GM23338 (cell line): ENCODE results near the gene CDH5. TPM values are rescaled to one million over a fixed set of nuclear protein-coding genes. Genes with fewer than 3 reads are reported as not detected.

ENCODE experiments used
- ATAC-seq: fragments of 200-7000 bp; cut with Tn5 transposase; 3 replicates; pipeline ENCODE4 v1.9.1; 2020
- DNase-seq: peaks from one replicate; pipeline ENCODE4 v3.0.0-alpha.2; 2015; ENCODE audit warnings: low spot score
- H2AFZ ChIP-seq: fragments of 200-600 bp; sonication (generic); 2 replicates; pipeline ENCODE4 v1.8.0; 2016; ENCODE audit warnings: antibody characterized with exemption, mild to moderate bottlenecking, moderate library complexity
- H3F3A ChIP-seq: fragments of 200-600 bp; sonication (generic); replicated peaks from 2 replicates; pipeline ENCODE4 v1.8.0; 2017; ENCODE audit warnings: antibody characterized with exemption, mixed run types, low read depth
- H3K27ac ChIP-seq: fragments of 200-600 bp; sonication (generic); 2 replicates; pipeline ENCODE4 v1.6.1; 2016; ENCODE audit warnings: low read depth
- H3K27me3 ChIP-seq: fragments of 200-600 bp; sonication (generic); 2 replicates; pipeline ENCODE4 v1.8.0; 2016; ENCODE audit warnings: mild to moderate bottlenecking, mixed run types, moderate library complexity; ENCODE audit not compliant: insufficient read depth
- H3K36me3 ChIP-seq: fragments of 200-600 bp; sonication (generic); 2 replicates; pipeline ENCODE4 v1.8.0; 2016; ENCODE audit warnings: mild to moderate bottlenecking; ENCODE audit not compliant: insufficient read depth
- H3K4me1 ChIP-seq: fragments of 200-600 bp; sonication (generic); 2 replicates; pipeline ENCODE4 v1.8.0; 2016; ENCODE audit warnings: mild to moderate bottlenecking, moderate library complexity; ENCODE audit not compliant: insufficient read depth
- H3K4me2 ChIP-seq: fragments of 200-600 bp; sonication (generic); 2 replicates; pipeline ENCODE4 v1.7.1; 2017; ENCODE audit warnings: mixed run types
- H3K4me3 ChIP-seq: fragments of 200-600 bp; sonication (generic); 2 replicates; pipeline ENCODE4 v1.6.1; 2016; ENCODE audit warnings: mixed run types
- H3K79me2 ChIP-seq: fragments of 200-600 bp; sonication (generic); replicated peaks from 2 replicates; pipeline ENCODE4 v1.8.0; 2017; ENCODE audit warnings: mild to moderate bottlenecking; ENCODE audit not compliant: insufficient read depth
- H3K9me2 ChIP-seq: fragments of 200-600 bp; sonication (generic); 2 replicates; pipeline ENCODE4 v1.8.0; 2017; ENCODE audit not compliant: insufficient read depth
- H4K20me1 ChIP-seq: fragments of 200-600 bp; sonication (generic); replicated peaks from 2 replicates; pipeline ENCODE4 v1.8.0; 2017; ENCODE audit warnings: mild to moderate bottlenecking; ENCODE audit not compliant: insufficient read depth
- H3K27ac Mint-ChIP-seq: 2 replicates; pipeline ENCODE4 v1.8.0; 2020; ENCODE audit warnings: inconsistent platforms, mild to moderate bottlenecking, moderate library complexity, mixed read lengths
- H3K27me3 Mint-ChIP-seq: 3 replicates; pipeline ENCODE4 v1.8.0; 2022; ENCODE audit warnings: low read depth, mild to moderate bottlenecking, moderate library complexity, mixed read lengths, inconsistent platforms; ENCODE audit not compliant: insufficient read depth, poor library complexity
- H3K36me3 Mint-ChIP-seq: 3 replicates; pipeline ENCODE4 v1.8.0; 2021; ENCODE audit warnings: low read depth, mild to moderate bottlenecking, inconsistent platforms, moderate library complexity, mixed read lengths
- H3K4me1 Mint-ChIP-seq: 3 replicates; pipeline ENCODE4 v1.8.0; 2020; ENCODE audit warnings: mild to moderate bottlenecking, inconsistent platforms, mixed read lengths
- H3K4me3 Mint-ChIP-seq: 3 replicates; pipeline ENCODE4 v1.8.0; 2021; ENCODE audit warnings: moderate library complexity, mild to moderate bottlenecking, inconsistent platforms, mixed read lengths
- H3K9me3 Mint-ChIP-seq: 3 replicates; pipeline ENCODE4 v1.8.0; 2020; ENCODE audit warnings: moderate library complexity, mild to moderate bottlenecking, inconsistent platforms, mixed read lengths
- CREB1 ChIP-seq: fragments of 250-450 bp; sonication (Bioruptor Pico); IDR thresholded peaks from 2 replicates; pipeline ENCODE4 v1.5.0; 2020; ENCODE audit warnings: low read depth, mild to moderate bottlenecking, moderate library complexity
- EZH2 ChIP-seq: fragments of 200-600 bp; sonication (generic); IDR thresholded peaks from one replicate; pipeline ENCODE4 v1.8.0; 2017; ENCODE audit warnings: antibody characterized with exemption, mild to moderate bottlenecking, low read depth; ENCODE audit not compliant: unreplicated experiment
- EZH2phosphoT487 ChIP-seq: fragments of 200-600 bp; sonication (generic); IDR thresholded peaks from one replicate; pipeline ENCODE4 v1.8.1; 2018; ENCODE audit warnings: antibody characterized with exemption; ENCODE audit not compliant: unreplicated experiment
- JUNB ChIP-seq: IDR thresholded peaks from one replicate; pipeline ENCODE4 v1.6.1; 2016; ENCODE audit warnings: antibody characterized with exemption; ENCODE audit not compliant: unreplicated experiment
- NANOG ChIP-seq: IDR thresholded peaks from 2 replicates; pipeline ENCODE4 v1.6.1; 2016; ENCODE audit warnings: antibody characterized with exemption, borderline replicate concordance
- POLR2AphosphoS5 ChIP-seq: IDR thresholded peaks from 2 replicates; pipeline ENCODE4 v1.6.1; 2016; ENCODE audit warnings: antibody characterized with exemption, low read depth
- STAT1 ChIP-seq: IDR thresholded peaks from one replicate; pipeline ENCODE4 v1.6.1; 2016; ENCODE audit warnings: antibody characterized with exemption; ENCODE audit not compliant: unreplicated experiment
- ZNF114 ChIP-seq: fragments of 250-450 bp; sonication (Bioruptor Pico); IDR thresholded peaks from 2 replicates; pipeline ENCODE4 v1.5.0; 2020; ENCODE audit warnings: mild to moderate bottlenecking, moderate library complexity
- ZNF331 ChIP-seq: fragments of 250-450 bp; sonication (Bioruptor Pico); IDR thresholded peaks from 2 replicates; pipeline ENCODE4 v1.5.0; 2020; ENCODE audit warnings: low read depth, mild to moderate bottlenecking, moderate library complexity
- polyA plus RNA-seq: library from polyadenylated mRNA; unstranded; fragments of >200 nt; fragmentation: Nextera tagmentation; extraction: Ambion mirVana; gene quantifications from 2 replicates; pipeline ENCODE4 v1.2.1, GENCODE V29; 2016
- total RNA-seq: library from RNA; depleted of rRNA; stranded (reverse); fragments of >200 nt; shearing (Covaris generic); gene quantifications from 2 replicates; pipeline ENCODE4 v1.2.3, GENCODE V29; 2014
- TF ChIP-seq, protein P1 (sequence below): IDR thresholded peaks from one replicate; pipeline ENCODE4 v1.6.1; 2018; ENCODE audit warnings: antibody characterized with exemption; ENCODE audit not compliant: unreplicated experiment
- TF ChIP-seq, protein P2 (sequence below): IDR thresholded peaks from 2 replicates; pipeline ENCODE4 v1.6.1; 2016; ENCODE audit warnings: antibody characterized with exemption
- TF ChIP-seq, protein P3 (sequence below): fragments of 250-450 bp; sonication (Bioruptor Pico); IDR thresholded peaks from 2 replicates; pipeline ENCODE4 v1.5.0; 2020; ENCODE audit warnings: mild to moderate bottlenecking, moderate library complexity
- TF ChIP-seq, protein P4 (sequence below), 2 experiments: fragments of 200-600 bp in 1 of 2; sonication (generic) in 1 of 2; conservative IDR thresholded peaks; 2 replicates each; pipeline versions ENCODE4 v1.5.1 to v1.6.1; 2016 to 2017; ENCODE audit warnings: antibody characterized with exemption in 2 of 2, low read depth in 2 of 2, mild to moderate bottlenecking in 2 of 2, moderate library complexity in 1 of 2

Gene CDH5
- total and polyA plus RNA-seq, 2 experiments from 2014 or later: 0.18 TPM; not detected in 1

DNA sequence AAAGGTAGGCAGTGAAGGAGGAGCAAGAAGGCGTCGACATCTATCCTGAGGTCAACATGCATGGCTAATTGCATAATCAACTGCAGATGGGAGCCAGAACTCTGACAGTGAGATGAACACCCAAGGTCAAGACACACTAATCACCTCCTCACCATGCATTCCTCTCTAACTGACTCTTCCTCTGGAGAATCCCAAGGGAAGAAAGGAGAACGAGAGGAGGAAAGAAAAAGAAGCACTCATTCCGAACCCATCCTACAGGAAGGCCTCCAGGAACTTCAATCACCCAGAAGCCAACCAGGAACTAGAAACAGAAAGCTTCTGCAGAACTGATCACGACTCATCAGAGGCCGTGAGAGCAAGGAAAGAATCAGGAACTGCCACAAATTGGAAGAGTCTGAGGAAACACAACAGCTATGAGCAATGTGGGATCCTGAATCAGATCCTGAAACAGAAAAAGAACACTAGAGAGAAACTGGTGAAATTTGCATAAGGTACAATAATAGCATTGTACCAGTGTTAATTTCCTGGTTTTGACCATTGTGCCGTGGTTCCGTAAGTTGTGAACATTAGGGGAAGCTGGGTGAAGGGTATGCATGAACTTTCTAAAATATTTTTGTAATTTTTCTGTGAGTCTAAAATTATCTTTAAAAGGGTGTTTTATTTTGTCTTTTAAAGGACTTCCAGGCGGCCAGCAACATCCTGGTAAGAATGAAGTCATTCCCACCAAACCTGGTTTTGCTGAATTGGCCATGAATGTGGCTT is 50.6 kb downstream of the CDH5 start:
- no peaks in the 10 kb centered on the region; the same call in 1 of the 2 replicates for H3K9me2 ChIP-seq
- no peak overlapping the region for H3K4me3 Mint-ChIP-seq
- no peaks in the 10 kb centered on the region for H3K27me3 Mint-ChIP-seq
- H3K4me1 Mint-ChIP-seq: no peaks in the 10 kb centered on the region
- TF ChIP-seq, protein P1, sequence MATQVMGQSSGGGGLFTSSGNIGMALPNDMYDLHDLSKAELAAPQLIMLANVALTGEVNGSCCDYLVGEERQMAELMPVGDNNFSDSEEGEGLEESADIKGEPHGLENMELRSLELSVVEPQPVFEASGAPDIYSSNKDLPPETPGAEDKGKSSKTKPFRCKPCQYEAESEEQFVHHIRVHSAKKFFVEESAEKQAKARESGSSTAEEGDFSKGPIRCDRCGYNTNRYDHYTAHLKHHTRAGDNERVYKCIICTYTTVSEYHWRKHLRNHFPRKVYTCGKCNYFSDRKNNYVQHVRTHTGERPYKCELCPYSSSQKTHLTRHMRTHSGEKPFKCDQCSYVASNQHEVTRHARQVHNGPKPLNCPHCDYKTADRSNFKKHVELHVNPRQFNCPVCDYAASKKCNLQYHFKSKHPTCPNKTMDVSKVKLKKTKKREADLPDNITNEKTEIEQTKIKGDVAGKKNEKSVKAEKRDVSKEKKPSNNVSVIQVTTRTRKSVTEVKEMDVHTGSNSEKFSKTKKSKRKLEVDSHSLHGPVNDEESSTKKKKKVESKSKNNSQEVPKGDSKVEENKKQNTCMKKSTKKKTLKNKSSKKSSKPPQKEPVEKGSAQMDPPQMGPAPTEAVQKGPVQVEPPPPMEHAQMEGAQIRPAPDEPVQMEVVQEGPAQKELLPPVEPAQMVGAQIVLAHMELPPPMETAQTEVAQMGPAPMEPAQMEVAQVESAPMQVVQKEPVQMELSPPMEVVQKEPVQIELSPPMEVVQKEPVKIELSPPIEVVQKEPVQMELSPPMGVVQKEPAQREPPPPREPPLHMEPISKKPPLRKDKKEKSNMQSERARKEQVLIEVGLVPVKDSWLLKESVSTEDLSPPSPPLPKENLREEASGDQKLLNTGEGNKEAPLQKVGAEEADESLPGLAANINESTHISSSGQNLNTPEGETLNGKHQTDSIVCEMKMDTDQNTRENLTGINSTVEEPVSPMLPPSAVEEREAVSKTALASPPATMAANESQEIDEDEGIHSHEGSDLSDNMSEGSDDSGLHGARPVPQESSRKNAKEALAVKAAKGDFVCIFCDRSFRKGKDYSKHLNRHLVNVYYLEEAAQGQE: no peak
- TF ChIP-seq ZNF331 (no peak), JUNB (no peak), EZH2phosphoT487 (no peak), POLR2AphosphoS5 (no peak), ZNF114 (no peak), EZH2 (no peak), STAT1 (no peak), NANOG (no peak), CREB1 (CRISPR knock-in tag) (no peak)
- TF ChIP-seq, protein P2, sequence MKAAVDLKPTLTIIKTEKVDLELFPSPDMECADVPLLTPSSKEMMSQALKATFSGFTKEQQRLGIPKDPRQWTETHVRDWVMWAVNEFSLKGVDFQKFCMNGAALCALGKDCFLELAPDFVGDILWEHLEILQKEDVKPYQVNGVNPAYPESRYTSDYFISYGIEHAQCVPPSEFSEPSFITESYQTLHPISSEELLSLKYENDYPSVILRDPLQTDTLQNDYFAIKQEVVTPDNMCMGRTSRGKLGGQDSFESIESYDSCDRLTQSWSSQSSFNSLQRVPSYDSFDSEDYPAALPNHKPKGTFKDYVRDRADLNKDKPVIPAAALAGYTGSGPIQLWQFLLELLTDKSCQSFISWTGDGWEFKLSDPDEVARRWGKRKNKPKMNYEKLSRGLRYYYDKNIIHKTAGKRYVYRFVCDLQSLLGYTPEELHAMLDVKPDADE: no peak
- TF ChIP-seq, protein P3, sequence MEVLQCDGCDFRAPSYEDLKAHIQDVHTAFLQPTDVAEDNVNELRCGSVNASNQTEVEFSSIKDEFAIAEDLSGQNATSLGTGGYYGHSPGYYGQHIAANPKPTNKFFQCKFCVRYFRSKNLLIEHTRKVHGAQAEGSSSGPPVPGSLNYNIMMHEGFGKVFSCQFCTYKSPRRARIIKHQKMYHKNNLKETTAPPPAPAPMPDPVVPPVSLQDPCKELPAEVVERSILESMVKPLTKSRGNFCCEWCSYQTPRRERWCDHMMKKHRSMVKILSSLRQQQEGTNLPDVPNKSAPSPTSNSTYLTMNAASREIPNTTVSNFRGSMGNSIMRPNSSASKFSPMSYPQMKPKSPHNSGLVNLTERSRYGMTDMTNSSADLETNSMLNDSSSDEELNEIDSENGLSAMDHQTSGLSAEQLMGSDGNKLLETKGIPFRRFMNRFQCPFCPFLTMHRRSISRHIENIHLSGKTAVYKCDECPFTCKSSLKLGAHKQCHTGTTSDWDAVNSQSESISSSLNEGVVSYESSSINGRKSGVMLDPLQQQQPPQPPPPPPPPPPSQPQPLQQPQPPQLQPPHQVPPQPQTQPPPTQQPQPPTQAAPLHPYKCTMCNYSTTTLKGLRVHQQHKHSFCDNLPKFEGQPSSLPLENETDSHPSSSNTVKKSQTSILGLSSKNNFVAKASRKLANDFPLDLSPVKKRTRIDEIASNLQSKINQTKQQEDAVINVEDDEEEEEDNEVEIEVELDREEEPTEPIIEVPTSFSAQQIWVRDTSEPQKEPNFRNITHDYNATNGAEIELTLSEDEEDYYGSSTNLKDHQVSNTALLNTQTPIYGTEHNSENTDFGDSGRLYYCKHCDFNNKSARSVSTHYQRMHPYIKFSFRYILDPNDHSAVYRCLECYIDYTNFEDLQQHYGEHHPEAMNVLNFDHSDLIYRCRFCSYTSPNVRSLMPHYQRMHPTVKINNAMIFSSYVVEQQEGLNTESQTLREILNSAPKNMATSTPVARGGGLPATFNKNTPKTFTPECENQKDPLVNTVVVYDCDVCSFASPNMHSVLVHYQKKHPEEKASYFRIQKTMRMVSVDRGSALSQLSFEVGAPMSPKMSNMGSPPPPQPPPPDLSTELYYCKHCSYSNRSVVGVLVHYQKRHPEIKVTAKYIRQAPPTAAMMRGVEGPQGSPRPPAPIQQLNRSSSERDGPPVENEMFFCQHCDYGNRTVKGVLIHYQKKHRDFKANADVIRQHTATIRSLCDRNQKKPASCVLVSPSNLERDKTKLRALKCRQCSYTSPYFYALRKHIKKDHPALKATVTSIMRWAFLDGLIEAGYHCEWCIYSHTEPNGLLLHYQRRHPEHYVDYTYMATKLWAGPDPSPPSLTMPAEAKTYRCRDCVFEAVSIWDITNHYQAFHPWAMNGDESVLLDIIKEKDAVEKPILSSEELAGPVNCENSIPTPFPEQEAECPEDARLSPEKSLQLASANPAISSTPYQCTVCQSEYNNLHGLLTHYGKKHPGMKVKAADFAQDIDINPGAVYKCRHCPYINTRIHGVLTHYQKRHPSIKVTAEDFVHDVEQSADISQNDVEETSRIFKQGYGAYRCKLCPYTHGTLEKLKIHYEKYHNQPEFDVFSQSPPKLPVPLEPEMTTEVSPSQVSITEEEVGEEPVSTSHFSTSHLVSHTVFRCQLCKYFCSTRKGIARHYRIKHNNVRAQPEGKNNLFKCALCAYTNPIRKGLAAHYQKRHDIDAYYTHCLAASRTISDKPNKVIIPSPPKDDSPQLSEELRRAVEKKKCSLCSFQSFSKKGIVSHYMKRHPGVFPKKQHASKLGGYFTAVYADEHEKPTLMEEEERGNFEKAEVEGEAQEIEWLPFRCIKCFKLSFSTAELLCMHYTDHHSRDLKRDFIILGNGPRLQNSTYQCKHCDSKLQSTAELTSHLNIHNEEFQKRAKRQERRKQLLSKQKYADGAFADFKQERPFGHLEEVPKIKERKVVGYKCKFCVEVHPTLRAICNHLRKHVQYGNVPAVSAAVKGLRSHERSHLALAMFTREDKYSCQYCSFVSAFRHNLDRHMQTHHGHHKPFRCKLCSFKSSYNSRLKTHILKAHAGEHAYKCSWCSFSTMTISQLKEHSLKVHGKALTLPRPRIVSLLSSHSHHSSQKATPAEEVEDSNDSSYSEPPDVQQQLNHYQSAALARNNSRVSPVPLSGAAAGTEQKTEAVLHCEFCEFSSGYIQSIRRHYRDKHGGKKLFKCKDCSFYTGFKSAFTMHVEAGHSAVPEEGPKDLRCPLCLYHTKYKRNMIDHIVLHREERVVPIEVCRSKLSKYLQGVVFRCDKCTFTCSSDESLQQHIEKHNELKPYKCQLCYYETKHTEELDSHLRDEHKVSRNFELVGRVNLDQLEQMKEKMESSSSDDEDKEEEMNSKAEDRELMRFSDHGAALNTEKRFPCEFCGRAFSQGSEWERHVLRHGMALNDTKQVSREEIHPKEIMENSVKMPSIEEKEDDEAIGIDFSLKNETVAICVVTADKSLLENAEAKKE: no peak
- TF ChIP-seq, protein P4, sequence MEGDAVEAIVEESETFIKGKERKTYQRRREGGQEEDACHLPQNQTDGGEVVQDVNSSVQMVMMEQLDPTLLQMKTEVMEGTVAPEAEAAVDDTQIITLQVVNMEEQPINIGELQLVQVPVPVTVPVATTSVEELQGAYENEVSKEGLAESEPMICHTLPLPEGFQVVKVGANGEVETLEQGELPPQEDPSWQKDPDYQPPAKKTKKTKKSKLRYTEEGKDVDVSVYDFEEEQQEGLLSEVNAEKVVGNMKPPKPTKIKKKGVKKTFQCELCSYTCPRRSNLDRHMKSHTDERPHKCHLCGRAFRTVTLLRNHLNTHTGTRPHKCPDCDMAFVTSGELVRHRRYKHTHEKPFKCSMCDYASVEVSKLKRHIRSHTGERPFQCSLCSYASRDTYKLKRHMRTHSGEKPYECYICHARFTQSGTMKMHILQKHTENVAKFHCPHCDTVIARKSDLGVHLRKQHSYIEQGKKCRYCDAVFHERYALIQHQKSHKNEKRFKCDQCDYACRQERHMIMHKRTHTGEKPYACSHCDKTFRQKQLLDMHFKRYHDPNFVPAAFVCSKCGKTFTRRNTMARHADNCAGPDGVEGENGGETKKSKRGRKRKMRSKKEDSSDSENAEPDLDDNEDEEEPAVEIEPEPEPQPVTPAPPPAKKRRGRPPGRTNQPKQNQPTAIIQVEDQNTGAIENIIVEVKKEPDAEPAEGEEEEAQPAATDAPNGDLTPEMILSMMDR (conservative IDR thresholded peaks at IDR 0.05; ENCODE audit: low read depth in 2 of 2): no peak
- no peak overlapping the region for H3K4me2 ChIP-seq
- H3K27me3 ChIP-seq: no peaks in the 10 kb centered on the region
- no peaks in the 10 kb centered on the region for H4K20me1 ChIP-seq
- no peak overlapping the region for H3K27ac Mint-ChIP-seq
- H3K36me3 Mint-ChIP-seq: no peaks in the 10 kb centered on the region
- H2AFZ ChIP-seq: no peak overlapping the region
- H3F3A ChIP-seq: no peaks in the 10 kb centered on the region
- no peak for DNase-seq
- H3K4me3 ChIP-seq: no peak overlapping the region
- H3K4me1 ChIP-seq: no peaks in the 10 kb centered on the region
- H3K79me2 ChIP-seq: no peaks in the 10 kb centered on the region
- H3K27ac ChIP-seq: no peak overlapping the region
- H3K36me3 ChIP-seq: no peaks in the 10 kb centered on the region
- peaks cover 11% of the 10 kb centered on the region; the same call in 2 of the 3 replicates for H3K9me3 Mint-ChIP-seq
- no peak for ATAC-seq
